ENCODE measurements around the gene TMEM201.

TMEM201 gene, protein sequence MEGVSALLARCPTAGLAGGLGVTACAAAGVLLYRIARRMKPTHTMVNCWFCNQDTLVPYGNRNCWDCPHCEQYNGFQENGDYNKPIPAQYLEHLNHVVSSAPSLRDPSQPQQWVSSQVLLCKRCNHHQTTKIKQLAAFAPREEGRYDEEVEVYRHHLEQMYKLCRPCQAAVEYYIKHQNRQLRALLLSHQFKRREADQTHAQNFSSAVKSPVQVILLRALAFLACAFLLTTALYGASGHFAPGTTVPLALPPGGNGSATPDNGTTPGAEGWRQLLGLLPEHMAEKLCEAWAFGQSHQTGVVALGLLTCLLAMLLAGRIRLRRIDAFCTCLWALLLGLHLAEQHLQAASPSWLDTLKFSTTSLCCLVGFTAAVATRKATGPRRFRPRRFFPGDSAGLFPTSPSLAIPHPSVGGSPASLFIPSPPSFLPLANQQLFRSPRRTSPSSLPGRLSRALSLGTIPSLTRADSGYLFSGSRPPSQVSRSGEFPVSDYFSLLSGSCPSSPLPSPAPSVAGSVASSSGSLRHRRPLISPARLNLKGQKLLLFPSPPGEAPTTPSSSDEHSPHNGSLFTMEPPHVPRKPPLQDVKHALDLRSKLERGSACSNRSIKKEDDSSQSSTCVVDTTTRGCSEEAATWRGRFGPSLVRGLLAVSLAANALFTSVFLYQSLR

DNA sequence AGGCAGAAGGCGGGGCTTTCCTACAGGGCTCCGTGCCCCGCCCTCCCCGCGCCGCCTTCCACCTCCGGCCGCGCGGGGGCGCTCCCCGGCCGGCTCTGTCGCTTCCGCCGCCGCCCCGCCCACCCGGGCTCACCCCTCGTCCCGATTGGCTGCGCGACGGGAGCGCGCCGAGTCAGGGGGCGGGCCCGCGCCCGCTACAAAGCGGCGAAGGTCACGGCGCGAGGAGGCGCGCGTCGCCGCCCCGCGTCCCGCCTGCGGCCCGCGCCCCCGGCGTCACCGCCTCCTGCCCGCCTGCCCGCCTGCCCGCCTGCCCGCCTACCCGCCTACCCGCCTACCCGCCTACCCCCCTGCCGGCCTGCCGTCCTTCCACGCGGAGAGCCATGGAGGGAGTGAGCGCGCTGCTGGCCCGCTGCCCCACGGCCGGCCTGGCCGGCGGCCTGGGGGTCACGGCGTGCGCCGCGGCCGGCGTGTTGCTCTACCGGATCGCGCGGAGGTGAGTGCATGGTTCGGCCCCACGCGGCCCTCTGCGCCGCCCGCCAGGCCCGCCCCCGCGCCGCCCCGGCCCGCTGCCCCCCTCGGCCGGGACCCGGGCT is at the start of gene TMEM201:
Gene TMEM201 (plus strand): TSS at position 361 of the 593 bp plus-strand sequence. CDS start 20 bp downstream, at position 381.
- no peaks in the 10 kb centered on the region for H3K9me3 ChIP-seq (ENCODE audit: severe bottlenecking)
- ATAC-seq (ENCODE audit: low read depth) (peak; percentile 70), DNase-seq (ENCODE audit: low spot score) (peak; percentile 91)
- peak within 1 kb of the TSS; percentile 50 for H3K27ac ChIP-seq (ENCODE audit: poor library complexity, severe bottlenecking)
- H3K27me3 ChIP-seq (ENCODE audit: insufficient read depth, poor library complexity, severe bottlenecking), result no peaks in the 10 kb centered on the region
- TF ChIP-seq, protein P1, sequence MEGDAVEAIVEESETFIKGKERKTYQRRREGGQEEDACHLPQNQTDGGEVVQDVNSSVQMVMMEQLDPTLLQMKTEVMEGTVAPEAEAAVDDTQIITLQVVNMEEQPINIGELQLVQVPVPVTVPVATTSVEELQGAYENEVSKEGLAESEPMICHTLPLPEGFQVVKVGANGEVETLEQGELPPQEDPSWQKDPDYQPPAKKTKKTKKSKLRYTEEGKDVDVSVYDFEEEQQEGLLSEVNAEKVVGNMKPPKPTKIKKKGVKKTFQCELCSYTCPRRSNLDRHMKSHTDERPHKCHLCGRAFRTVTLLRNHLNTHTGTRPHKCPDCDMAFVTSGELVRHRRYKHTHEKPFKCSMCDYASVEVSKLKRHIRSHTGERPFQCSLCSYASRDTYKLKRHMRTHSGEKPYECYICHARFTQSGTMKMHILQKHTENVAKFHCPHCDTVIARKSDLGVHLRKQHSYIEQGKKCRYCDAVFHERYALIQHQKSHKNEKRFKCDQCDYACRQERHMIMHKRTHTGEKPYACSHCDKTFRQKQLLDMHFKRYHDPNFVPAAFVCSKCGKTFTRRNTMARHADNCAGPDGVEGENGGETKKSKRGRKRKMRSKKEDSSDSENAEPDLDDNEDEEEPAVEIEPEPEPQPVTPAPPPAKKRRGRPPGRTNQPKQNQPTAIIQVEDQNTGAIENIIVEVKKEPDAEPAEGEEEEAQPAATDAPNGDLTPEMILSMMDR (IDR thresholded peaks at IDR 0.05; ENCODE audit: poor library complexity, severe bottlenecking), result peak; percentile 98
- peaks cover 8% of the 10 kb centered on the region for H3K4me1 ChIP-seq (ENCODE audit: insufficient read depth, poor library complexity, severe bottlenecking)
- H3K36me3 ChIP-seq (ENCODE audit: low read depth), result no peaks in the 10 kb centered on the region
- peak within 1 kb of the TSS; percentile 84 for H3K4me3 ChIP-seq (ENCODE audit: severe bottlenecking)

DNA sequence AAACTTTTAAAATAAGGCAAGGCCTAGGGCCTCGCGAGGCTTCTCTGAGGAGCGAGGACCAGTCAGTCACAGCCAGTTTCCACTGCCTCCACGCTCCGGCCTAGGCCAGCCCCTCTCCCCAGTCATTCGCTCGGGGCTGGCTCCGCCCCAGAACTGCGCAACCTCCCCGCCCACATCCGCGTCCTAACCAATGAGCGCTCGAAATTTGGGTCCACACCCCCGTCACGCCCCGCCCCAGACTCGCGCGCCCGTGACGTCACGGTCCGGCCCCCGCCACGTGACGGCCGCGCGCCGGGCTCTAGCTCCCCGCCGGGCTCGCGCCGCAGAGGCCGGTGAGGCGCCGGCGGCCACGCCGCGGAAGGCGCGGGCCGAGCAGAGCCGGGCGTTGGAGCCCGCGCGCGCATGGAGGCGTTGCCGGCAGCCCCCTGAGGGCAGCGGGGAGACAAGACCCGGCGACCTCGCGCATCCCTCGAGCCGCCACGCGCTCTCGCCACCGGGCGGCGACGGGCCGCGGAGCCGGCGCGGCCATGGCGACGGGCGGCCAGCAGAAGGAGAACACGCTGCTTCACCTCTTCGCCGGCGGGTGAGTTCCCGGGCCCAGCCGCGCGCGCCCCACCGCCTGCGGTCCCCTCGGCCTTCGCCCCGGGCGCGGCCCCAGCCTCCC is 49.4 kb upstream of the TMEM201 start, which contains the start of gene SLC25A33:
Gene SLC25A33 (plus strand): TSS at position 301 of the 664 bp plus-strand sequence. CDS start 227 bp downstream, at position 528.
- Histone ChIP-seq H3K9me3 (ENCODE audit: severe bottlenecking) (no peaks in the 10 kb centered on the region), H3K4me1 (ENCODE audit: insufficient read depth, poor library complexity, severe bottlenecking) (peaks cover 6% of the 10 kb centered on the region), H3K27me3 (ENCODE audit: insufficient read depth, poor library complexity, severe bottlenecking) (no peaks in the 10 kb centered on the region), H3K27ac (ENCODE audit: poor library complexity, severe bottlenecking) (peak within 1 kb of the TSS; percentile 49), H3K4me3 (ENCODE audit: severe bottlenecking) (peak within 1 kb of the TSS; percentile 92), H3K36me3 (ENCODE audit: low read depth) (no peaks in the 10 kb centered on the region)
- TF ChIP-seq, protein P1 (IDR thresholded peaks at IDR 0.05; ENCODE audit: poor library complexity, severe bottlenecking), result no peak
- DNase-seq (ENCODE audit: low spot score), result peak; percentile 93
- ATAC-seq (ENCODE audit: low read depth), result peak; percentile 96

DNA sequence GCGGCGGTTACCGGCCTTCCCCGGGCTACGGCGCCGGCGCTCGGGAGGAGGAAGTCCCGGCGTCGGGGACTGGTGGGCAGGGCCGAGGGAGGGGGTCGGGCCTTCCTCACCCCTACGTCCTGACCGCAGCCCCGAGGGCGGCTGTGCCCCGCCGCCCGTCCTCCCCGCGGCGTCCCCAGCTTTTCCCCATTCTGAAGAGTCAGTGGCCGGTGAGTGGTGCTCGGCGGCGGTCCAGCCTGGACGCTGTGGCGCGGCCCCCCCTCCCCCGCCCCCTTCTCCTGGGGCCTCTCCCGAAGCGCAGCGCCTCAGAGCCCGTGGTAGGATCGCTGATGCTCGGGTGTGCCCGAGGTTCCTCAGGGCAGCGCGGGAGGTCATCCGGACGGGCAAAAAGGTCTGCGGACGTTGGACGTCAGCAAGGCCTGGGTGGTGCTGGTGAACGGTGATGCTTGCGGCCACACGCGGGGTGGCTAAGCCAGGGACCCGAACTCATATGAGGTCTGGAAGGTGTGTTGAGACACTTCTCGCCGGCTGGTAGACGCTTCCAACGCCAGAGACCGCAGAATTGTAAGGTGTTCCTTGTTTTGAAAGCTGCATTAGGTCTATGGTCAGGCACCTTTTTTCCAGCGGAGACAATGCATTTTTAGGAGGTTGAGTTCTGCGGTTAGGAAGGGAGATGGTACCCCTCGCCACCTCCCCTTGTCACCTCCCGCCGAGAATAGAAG is 48.7 kb upstream of the TMEM201 start:
- no peaks in the 10 kb centered on the region for H3K9me3 ChIP-seq (ENCODE audit: severe bottlenecking)
- H3K4me3 ChIP-seq (ENCODE audit: severe bottlenecking), result peak overlapping the region; percentile 92
- H3K27me3 ChIP-seq (ENCODE audit: insufficient read depth, poor library complexity, severe bottlenecking), result no peaks in the 10 kb centered on the region
- no peaks in the 10 kb centered on the region for H3K36me3 ChIP-seq (ENCODE audit: low read depth)
- TF ChIP-seq, protein P1 (IDR thresholded peaks at IDR 0.05; ENCODE audit: poor library complexity, severe bottlenecking), result no peak
- ATAC-seq (ENCODE audit: low read depth), result peak; percentile 57
- peak overlapping the region; percentile 49 for H3K27ac ChIP-seq (ENCODE audit: poor library complexity, severe bottlenecking)
- no peak for DNase-seq (ENCODE audit: low spot score)
- H3K4me1 ChIP-seq (ENCODE audit: insufficient read depth, poor library complexity, severe bottlenecking), result peaks cover 6% of the 10 kb centered on the region

DNA sequence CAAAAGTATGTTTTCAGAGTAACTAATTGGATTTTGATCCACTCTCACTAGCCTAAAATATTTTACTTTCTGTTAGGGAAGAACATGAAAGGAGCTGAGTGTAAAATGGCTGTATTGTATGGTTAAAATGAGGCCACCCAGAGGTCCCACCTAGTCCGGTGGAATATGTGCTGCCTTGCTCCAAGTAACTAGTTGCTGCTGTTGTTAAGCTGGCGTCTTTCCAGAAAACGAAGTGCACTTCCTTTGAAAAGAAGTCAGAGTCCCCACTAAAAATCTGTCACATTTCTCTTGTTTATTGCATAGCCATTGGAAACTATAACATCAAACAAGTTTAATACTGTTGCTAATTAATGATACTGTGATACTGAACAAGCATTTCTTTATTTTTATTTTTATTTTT is 46.3 kb upstream of the TMEM201 start:
- ATAC-seq (ENCODE audit: low read depth), result no peak
- H3K27ac ChIP-seq (ENCODE audit: poor library complexity, severe bottlenecking), result no peak overlapping the region
- TF ChIP-seq, protein P1 (IDR thresholded peaks at IDR 0.05; ENCODE audit: poor library complexity, severe bottlenecking), result no peak
- DNase-seq (ENCODE audit: low spot score), result no peak
- H3K27me3 ChIP-seq (ENCODE audit: insufficient read depth, poor library complexity, severe bottlenecking), result no peaks in the 10 kb centered on the region
- H3K9me3 ChIP-seq (ENCODE audit: severe bottlenecking), result no peaks in the 10 kb centered on the region
- no peaks in the 10 kb centered on the region for H3K36me3 ChIP-seq (ENCODE audit: low read depth)
- H3K4me3 ChIP-seq (ENCODE audit: severe bottlenecking), result no peak overlapping the region
- H3K4me1 ChIP-seq (ENCODE audit: insufficient read depth, poor library complexity, severe bottlenecking), result peaks cover 6% of the 10 kb centered on the region

Data from RWPE2 (cell line).